H9 (cell line): ENCODE results near the gene CCDC74B. TPM values are rescaled to one million over a fixed set of nuclear protein-coding genes. Genes with fewer than 3 reads are reported as not detected.
A peak's percentile ranks its signal among the peaks of the same experiment; 100 is the strongest.
"Not testable (repeated sequence)": the region's sequence is repeated elsewhere in the genome, so short reads cannot be mapped to it uniquely, and the experiment has no call there.

Source experiments
- DNase-seq: peaks from one replicate; pipeline ENCODE4 v3.0.0-alpha.2; 2017
- H2AFZ ChIP-seq: one replicate; pipeline ENCODE4 v1.6.1; 2013; ENCODE audit warnings: mild to moderate bottlenecking, low read length, control low read depth, moderate library complexity
- H2AK5ac ChIP-seq: 2 replicates; pipeline ENCODE4 v1.6.1; 2013; ENCODE audit warnings: low read length, control low read depth, mixed read lengths; ENCODE audit not compliant: insufficient read length
- H2BK120ac ChIP-seq: one replicate; pipeline ENCODE4 v1.6.1; 2013; ENCODE audit warnings: low read depth, mild to moderate bottlenecking, low read length, control low read depth, inconsistent platforms; ENCODE audit not compliant: poor library complexity, severe bottlenecking
- H2BK12ac ChIP-seq: 2 replicates; pipeline ENCODE4 v1.6.1; 2013; ENCODE audit warnings: low read length, control low read depth, mixed read lengths, low read depth; ENCODE audit not compliant: insufficient read length
- H2BK15ac ChIP-seq: 2 replicates; pipeline ENCODE4 v1.6.1; 2013; ENCODE audit warnings: low read depth, low read length, control low read depth
- H2BK20ac ChIP-seq: one replicate; pipeline ENCODE4 v1.6.1; 2013; ENCODE audit warnings: low read depth, mild to moderate bottlenecking, low read length, control low read depth, inconsistent platforms; ENCODE audit not compliant: poor library complexity, severe bottlenecking
- H2BK5ac ChIP-seq: 2 replicates; pipeline ENCODE4 v1.6.1; 2013; ENCODE audit warnings: low read length, control low read depth, mixed read lengths; ENCODE audit not compliant: insufficient read length
- H3K14ac ChIP-seq: 2 replicates; pipeline ENCODE4 v1.6.1; 2013; ENCODE audit warnings: low read length, control low read depth; ENCODE audit not compliant: insufficient read depth
- H3K18ac ChIP-seq: 2 replicates; pipeline ENCODE4 v1.6.1; 2013; ENCODE audit warnings: low read depth, mild to moderate bottlenecking, mixed read lengths, low read length, control low read depth; ENCODE audit not compliant: insufficient read length
- H3K23ac ChIP-seq: 2 replicates; pipeline ENCODE4 v1.6.1; 2013; ENCODE audit warnings: low read length, control low read depth, mixed read lengths, low read depth; ENCODE audit not compliant: insufficient read length
- H3K23me2 ChIP-seq: 2 replicates; pipeline ENCODE4 v1.6.1; 2013; ENCODE audit warnings: low read depth, mild to moderate bottlenecking, mixed read lengths, low read length, control low read depth; ENCODE audit not compliant: insufficient read length, poor library complexity, severe bottlenecking
- H3K27ac ChIP-seq: 2 replicates; pipeline ENCODE4 v1.5.1; 2013; ENCODE audit warnings: low read length, control low read depth, mixed read lengths, low read depth; ENCODE audit not compliant: insufficient read length
- H3K27me3 ChIP-seq: 2 replicates; pipeline ENCODE4 v1.6.1; 2013; ENCODE audit warnings: low read length, control low read depth, inconsistent platforms; ENCODE audit not compliant: insufficient read depth
- H3K4ac ChIP-seq: 2 replicates; pipeline ENCODE4 v1.6.1; 2013; ENCODE audit warnings: low read depth, mild to moderate bottlenecking, control low read depth, inconsistent platforms, low read length, moderate library complexity
- H3K4me1 ChIP-seq: 2 replicates; pipeline ENCODE4 v1.6.1; 2013; ENCODE audit warnings: low read length, control low read depth, inconsistent platforms; ENCODE audit not compliant: insufficient read depth
- H3K4me2 ChIP-seq: 2 replicates; pipeline ENCODE4 v1.6.1; 2013; ENCODE audit warnings: low read length, control low read depth, mixed read lengths; ENCODE audit not compliant: insufficient read length, insufficient read depth
- H3K56ac ChIP-seq: 2 replicates; pipeline ENCODE4 v1.6.1; 2013; ENCODE audit warnings: low read depth, mild to moderate bottlenecking, mixed read lengths, low read length, control low read depth; ENCODE audit not compliant: insufficient read length
- H3K79me1 ChIP-seq: 2 replicates; pipeline ENCODE4 v1.6.1; 2013; ENCODE audit warnings: low read depth, mild to moderate bottlenecking, moderate library complexity, low read length, control low read depth, inconsistent platforms; ENCODE audit not compliant: insufficient read depth, poor library complexity, severe bottlenecking
- H3K79me2 ChIP-seq: 2 replicates; pipeline ENCODE4 v1.6.1; 2013; ENCODE audit warnings: low read length, control low read depth, inconsistent platforms; ENCODE audit not compliant: insufficient read depth
- H3K9ac ChIP-seq: 2 replicates; pipeline ENCODE4 v1.6.1; 2013; ENCODE audit warnings: low read length, control low read depth, mixed read lengths; ENCODE audit not compliant: insufficient read length; ENCODE audit errors: extremely low read depth
- H3K9me3 ChIP-seq: one replicate; pipeline ENCODE4 v1.6.1; 2013; ENCODE audit warnings: low read depth, low read length, inconsistent platforms; ENCODE audit not compliant: control insufficient read depth
- H3T11ph ChIP-seq: one replicate; pipeline ENCODE4 v1.6.1; 2013; ENCODE audit warnings: mild to moderate bottlenecking, low read length, control low read depth, inconsistent platforms
- H4K20me1 ChIP-seq: one replicate; pipeline ENCODE4 v1.6.1; 2013; ENCODE audit not compliant: control insufficient read depth, insufficient read length, insufficient read depth
- H4K5ac ChIP-seq: 2 replicates; pipeline ENCODE4 v1.6.1; 2013; ENCODE audit warnings: low read depth, mild to moderate bottlenecking, mixed read lengths, low read length, control low read depth; ENCODE audit not compliant: insufficient read length
- H4K8ac ChIP-seq: replicated peaks from 2 replicates; pipeline ENCODE4 v1.6.1; 2013; ENCODE audit warnings: low read length, control low read depth, mixed read lengths, low read depth; ENCODE audit not compliant: insufficient read length
- H4K91ac ChIP-seq: 2 replicates; pipeline ENCODE4 v1.6.1; 2013; ENCODE audit warnings: low read depth, mild to moderate bottlenecking, moderate library complexity, mixed read lengths, low read length, control low read depth; ENCODE audit not compliant: insufficient read length
- H3K27ac Mint-ChIP-seq, 3 experiments: 2 replicates in 2 of 3; 3 replicates in 1 of 3; pipeline ENCODE4 v1.8.0; 2020 to 2021; ENCODE audit warnings: mixed read lengths in 3 of 3, mild to moderate bottlenecking in 1 of 3, moderate library complexity in 1 of 3
- H3K27me3 Mint-ChIP-seq: 2 replicates; pipeline ENCODE4 v1.8.0; 2021; ENCODE audit warnings: low read depth, mild to moderate bottlenecking, moderate library complexity, mixed read lengths
- H3K36me3 Mint-ChIP-seq, 3 experiments: 2 replicates in 2 of 3; 3 replicates in 1 of 3; pipeline ENCODE4 v1.8.0; 2020 to 2021; ENCODE audit warnings: low read depth in 3 of 3, mixed read lengths in 3 of 3; ENCODE audit not compliant: insufficient read depth in 1 of 3
- H3K4me1 Mint-ChIP-seq, 2 experiments: 2 replicates each; pipeline ENCODE4 v1.8.0; 2020; ENCODE audit warnings: mixed read lengths in 2 of 2
- H3K4me3 Mint-ChIP-seq, 2 experiments: 2 replicates in 1 of 2; 3 replicates in 1 of 2; pipeline ENCODE4 v1.8.0; 2020 to 2021; ENCODE audit warnings: mild to moderate bottlenecking in 2 of 2, mixed read lengths in 2 of 2, moderate library complexity in 1 of 2
- H3K9me3 Mint-ChIP-seq, 2 experiments: 2 replicates in 1 of 2; 3 replicates in 1 of 2; pipeline ENCODE4 v1.8.0; 2020; ENCODE audit warnings: mild to moderate bottlenecking in 2 of 2, mixed read lengths in 2 of 2, moderate library complexity in 1 of 2
- CTCF ChIP-seq: fragments of 200-600 bp; sonication (generic); conservative IDR thresholded peaks from 3 replicates; pipeline ENCODE4 v1.8.0; 2021; ENCODE audit warnings: antibody characterized with exemption, mild to moderate bottlenecking
- WGBS: extraction: QIAGEN DNeasy Blood & Tissue Kit; methylation state at CpG from one replicate; pipeline ENCODE4 v1.1.7; 2013; ENCODE audit warnings: missing lambda C conversion rate, low lambda C conversion rate, mixed read lengths; ENCODE audit not compliant: insufficient read length; ENCODE audit errors: extremely low coverage; 5-methylcytosine and 5-hydroxymethylcytosine counted together
- total RNA-seq: library from RNA; stranded (reverse); gene quantifications from 2 replicates; pipeline ENCODE4 v1.2.1, GENCODE V29; 2021

CCDC74B gene
- total RNA-seq, 1 experiment from 2014 or later, result 6.7 TPM

DNA sequence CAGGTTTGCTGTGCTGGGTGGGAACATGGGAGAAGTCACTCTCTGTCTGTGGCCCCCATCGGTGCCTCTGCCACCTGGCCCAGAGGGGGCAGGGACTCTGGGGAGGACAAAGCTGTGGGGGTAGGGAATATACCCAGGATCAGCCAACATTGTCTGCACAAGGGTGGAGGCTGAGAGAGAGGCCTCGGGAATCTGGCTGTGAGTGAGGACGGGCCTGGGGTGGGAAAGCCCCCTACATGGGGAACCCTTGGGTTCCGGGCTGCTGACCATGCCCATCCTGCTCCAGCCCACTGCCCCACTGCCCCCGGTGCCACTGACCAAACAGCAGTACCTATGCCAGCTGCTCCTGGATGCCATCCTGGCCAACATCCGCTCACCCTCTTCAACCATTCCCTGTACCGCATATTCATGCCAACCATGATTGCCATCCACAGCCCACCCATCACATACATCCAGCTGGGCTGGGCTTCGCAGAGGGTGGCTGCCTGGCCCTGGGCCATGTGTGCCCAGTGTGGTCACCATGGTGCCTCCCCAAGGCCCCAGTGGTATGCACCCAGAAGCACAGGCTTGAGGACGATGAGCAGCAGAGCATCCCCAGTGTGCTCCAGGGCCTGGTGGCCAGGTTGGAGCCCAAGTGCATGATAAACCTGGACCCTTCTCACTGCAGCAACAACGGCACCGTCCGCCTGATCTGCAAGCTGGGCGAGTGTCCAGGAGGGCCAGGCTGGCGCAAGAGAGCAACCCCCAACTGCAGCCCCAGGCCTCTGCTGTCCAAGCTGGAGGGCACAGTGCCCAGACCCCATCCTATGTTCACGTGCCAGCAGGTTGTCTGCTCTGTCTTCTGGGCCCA is 9.0 kb downstream of the CCDC74B start:
- Mint-ChIP-seq H3K4me1 (peaks cover 2 to 4% of the 10 kb centered on the region in 2 experiments; a peak in 2 of 4 replicates), H3K36me3 (no peaks in the 10 kb centered on the region), H3K9me3 (no peaks in the 10 kb centered on the region), H3K4me3 (no peak overlapping the region), H3K27ac (no peak overlapping the region), H3K27me3 (no peaks in the 10 kb centered on the region; the same call in 1 of the 2 replicates)
- DNase-seq, result peak; percentile 23
- Histone ChIP-seq H3K4ac (no peak overlapping the region), H3K14ac (no peak overlapping the region), H2BK12ac (no peak overlapping the region), H2AFZ (no peak overlapping the region), H4K20me1 (no peaks in the 10 kb centered on the region), H3K56ac (no peak overlapping the region), H3K4me1 (no peaks in the 10 kb centered on the region), H3K18ac (no peak overlapping the region), H2BK20ac (no peak overlapping the region), H3K79me2 (no peaks in the 10 kb centered on the region), H2BK120ac (no peak overlapping the region), H3K27me3 (no peaks in the 10 kb centered on the region), H2BK15ac (no peak overlapping the region), H4K5ac (no peak overlapping the region), H3T11ph (no peak overlapping the region), H3K23ac (no peak overlapping the region), H3K4me2 (no peak overlapping the region), H3K9me3 (no peaks in the 10 kb centered on the region), H2AK5ac (no peak overlapping the region), H3K9ac (no peak overlapping the region), H3K23me2 (no peaks in the 10 kb centered on the region), H4K91ac (no peak overlapping the region), H2BK5ac (no peak overlapping the region), H4K8ac (no peak overlapping the region), H3K27ac (no peak overlapping the region), H3K79me1 (no peaks in the 10 kb centered on the region)
- no CpG with 5 or more reads among the region's 15 CpGs for WGBS
- no peak for TF ChIP-seq CTCF

DNA sequence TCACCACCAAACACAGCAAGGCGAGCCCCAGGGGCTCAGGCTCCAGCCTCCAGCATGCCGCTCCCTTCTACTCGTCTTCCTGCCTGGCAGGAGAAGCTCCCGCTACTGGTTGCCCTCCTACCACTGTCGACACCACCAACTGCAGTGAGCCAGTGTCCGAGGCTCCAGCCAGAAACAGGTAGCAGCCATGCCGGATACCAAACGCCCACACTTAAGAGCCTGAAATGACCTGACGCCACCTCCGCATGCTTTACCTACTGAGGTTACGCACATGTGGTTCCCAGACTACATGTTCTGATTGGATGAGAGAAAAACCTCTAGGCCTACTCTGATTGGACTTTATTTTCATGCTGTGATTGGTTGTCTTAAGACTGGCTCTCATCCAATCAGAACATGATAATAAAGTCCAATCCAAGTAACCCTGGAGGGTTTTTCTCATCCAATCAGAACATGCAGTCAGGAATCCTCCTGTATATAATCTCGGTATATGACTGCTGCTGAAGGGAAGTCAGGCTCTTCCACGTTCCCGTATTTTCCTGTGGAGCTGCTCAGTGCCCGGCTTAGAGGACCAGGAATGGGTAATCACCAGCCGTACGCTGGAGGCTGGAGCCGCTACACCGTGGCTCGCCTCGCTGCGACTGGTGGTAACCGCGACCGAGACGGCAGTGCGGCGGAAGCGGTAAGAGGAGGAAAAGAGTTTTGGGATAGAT is 15.6 kb downstream of the CCDC74B start, which contains the start of gene POTEF:
Gene POTEF, minus strand, starts transcription at position 103 of the 710 bp plus-strand sequence. CDS start 8,707 bp downstream, outside the sequence.
- H3K4me1 Mint-ChIP-seq, H4K91ac ChIP-seq, H3K23ac ChIP-seq, H3K14ac ChIP-seq, H2BK15ac ChIP-seq, H3K27ac ChIP-seq, H3K36me3 Mint-ChIP-seq, H3K79me2 ChIP-seq, H3K23me2 ChIP-seq, H3T11ph ChIP-seq, H4K5ac ChIP-seq, H4K8ac ChIP-seq, H3K27me3 ChIP-seq, H2BK20ac ChIP-seq, H4K20me1 ChIP-seq, H3K56ac ChIP-seq, H3K4ac ChIP-seq, H2BK120ac ChIP-seq, H2AFZ ChIP-seq, H3K9me3 ChIP-seq, H2BK5ac ChIP-seq, H3K9me3 Mint-ChIP-seq, H2BK12ac ChIP-seq, H3K27me3 Mint-ChIP-seq, H3K79me1 ChIP-seq, H3K4me1 ChIP-seq, H2AK5ac ChIP-seq: not testable (repeated sequence)
- no CpG with 5 or more reads among the region's 29 CpGs for WGBS
- Histone ChIP-seq H3K4me2 (peak within 1 kb of the TSS; percentile 32), H3K18ac (peak within 1 kb of the TSS; percentile 25), H3K9ac (peak within 1 kb of the TSS; percentile 33)
- H3K27ac Mint-ChIP-seq, result peak within 1 kb of the TSS in 2 of 3 experiments; percentile 78 to 97; a peak in 3 of 7 replicates
- peak within 1 kb of the TSS; percentile 82 to 93 for H3K4me3 Mint-ChIP-seq
- peak; percentile 86 for DNase-seq
